Fibroblast of villous mesenchyme (primary cell): ENCODE data around the gene CDIPT. TPM values are rescaled to one million over a fixed set of nuclear protein-coding genes. Genes with fewer than 3 reads are reported as not detected.

Experiments
- DNase-seq: peaks from one replicate; pipeline ENCODE4 v3.0.0-alpha.2; 2010; ENCODE audit warnings: low read depth
- H3K4me3 ChIP-seq: 2 replicates; pipeline ENCODE4 v1.5.1; 2011; ENCODE audit warnings: low read depth, mild to moderate bottlenecking, low read length
- CTCF ChIP-seq: IDR thresholded peaks from 2 replicates; pipeline ENCODE4 v1.5.1; 2012; ENCODE audit warnings: low read depth, mild to moderate bottlenecking, low read length; ENCODE audit not compliant: insufficient read depth
- total RNA-seq: library from RNA; depleted of rRNA; stranded (reverse); fragments of >200 nt; gene quantifications from 2 replicates; pipeline ENCODE4 v1.2.3, GENCODE V29; 2012

CDIPT gene
- total RNA-seq, 1 donor = 84.6 TPM

DNA sequence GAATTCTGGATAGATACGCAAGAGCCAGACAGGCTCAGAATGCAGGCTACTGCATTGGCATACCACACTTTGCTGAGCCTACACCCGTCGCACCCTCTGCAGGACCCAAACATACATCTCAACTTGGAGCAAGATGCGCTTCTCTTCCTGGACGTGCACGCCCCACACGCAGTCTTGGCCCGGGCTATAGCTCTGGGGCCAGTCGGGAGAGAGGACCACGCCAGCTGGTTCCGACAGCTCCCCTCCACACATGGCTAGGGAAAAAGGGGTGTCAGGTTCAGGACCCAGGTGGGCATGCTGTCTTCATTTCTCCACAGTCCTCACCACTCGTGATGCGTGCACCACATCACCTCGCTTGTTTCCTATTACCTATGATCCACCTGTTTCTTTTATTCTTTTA lies 15.1 kb upstream of the CDIPT start:
- H3K4me3 ChIP-seq = no peak overlapping the region
- DNase-seq = no peak
- no peak for TF ChIP-seq CTCF

- peak; percentile 16 for DNase-seq
- TF ChIP-seq CTCF = no peak
- no peak overlapping the region for H3K4me3 ChIP-seq
These were observed 14.4 kb upstream of the CDIPT start for GRCh38 chr16:29877266-29877961.

DNA sequence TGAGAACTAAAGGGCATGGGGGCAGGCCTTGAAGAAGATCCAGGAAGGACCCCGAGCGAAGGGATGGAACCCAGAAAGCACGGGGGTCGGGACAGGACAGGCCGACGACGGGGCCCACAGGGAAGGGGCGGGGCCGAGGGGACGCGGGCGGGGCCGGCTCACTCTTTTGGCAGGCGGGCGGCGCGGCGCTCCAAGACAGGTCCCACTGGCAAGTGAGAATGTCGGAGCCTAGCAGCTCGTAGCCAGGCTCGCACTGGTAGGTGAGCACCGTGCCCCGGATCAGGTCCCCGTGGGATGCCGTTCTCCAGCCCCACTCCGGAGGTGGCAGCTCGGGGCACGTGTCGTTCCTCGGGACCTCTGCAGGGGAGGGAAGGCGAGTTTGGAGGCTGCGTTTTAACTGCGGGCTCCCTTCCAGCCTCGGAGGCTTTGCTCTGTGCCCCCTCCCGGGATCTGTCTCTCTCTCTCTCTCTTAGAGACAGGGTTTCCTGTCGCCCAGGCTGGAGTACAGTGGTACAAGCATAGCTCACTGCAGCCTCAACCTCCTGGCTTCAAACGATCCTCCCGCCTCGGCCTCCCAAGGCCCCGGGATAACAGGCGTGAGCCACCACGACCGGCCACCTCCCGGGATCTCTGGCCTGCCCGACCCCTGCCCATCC lies 13.7 kb upstream of the CDIPT start:
- DNase-seq = no peak

GRCh38 chr16:29876217-29876593 lies 13.2 kb upstream of the CDIPT start:
- H3K4me3 ChIP-seq = peak overlapping the region; percentile 50

More for the DNA sequence above, 13.7 kb upstream of the CDIPT start:
- peak overlapping the region; percentile 50 for H3K4me3 ChIP-seq
- TF ChIP-seq CTCF = no peak

GRCh38 chr16:29875206-29875605 lies 12.2 kb upstream of the CDIPT start:
- DNase-seq = no peak
- no peak for TF ChIP-seq CTCF
- no peak overlapping the region for H3K4me3 ChIP-seq

More at GRCh38 chr16:29876217-29876593, 13.2 kb upstream of the CDIPT start:
- no peak for DNase-seq
- no peak for TF ChIP-seq CTCF

GRCh38 chr16:29873319-29873718 lies 10.3 kb upstream of the CDIPT start:
- TF ChIP-seq CTCF = no peak

More at GRCh38 chr16:29873319-29873718, 10.3 kb upstream of the CDIPT start:
- DNase-seq = no peak
- no peak overlapping the region for H3K4me3 ChIP-seq
